ENCODE results near the gene IWS1.
"Not testable (repeated sequence)": the region's sequence is repeated elsewhere in the genome, so short reads cannot be mapped to it uniquely, and the experiment has no call there.

Gene IWS1

DNA sequence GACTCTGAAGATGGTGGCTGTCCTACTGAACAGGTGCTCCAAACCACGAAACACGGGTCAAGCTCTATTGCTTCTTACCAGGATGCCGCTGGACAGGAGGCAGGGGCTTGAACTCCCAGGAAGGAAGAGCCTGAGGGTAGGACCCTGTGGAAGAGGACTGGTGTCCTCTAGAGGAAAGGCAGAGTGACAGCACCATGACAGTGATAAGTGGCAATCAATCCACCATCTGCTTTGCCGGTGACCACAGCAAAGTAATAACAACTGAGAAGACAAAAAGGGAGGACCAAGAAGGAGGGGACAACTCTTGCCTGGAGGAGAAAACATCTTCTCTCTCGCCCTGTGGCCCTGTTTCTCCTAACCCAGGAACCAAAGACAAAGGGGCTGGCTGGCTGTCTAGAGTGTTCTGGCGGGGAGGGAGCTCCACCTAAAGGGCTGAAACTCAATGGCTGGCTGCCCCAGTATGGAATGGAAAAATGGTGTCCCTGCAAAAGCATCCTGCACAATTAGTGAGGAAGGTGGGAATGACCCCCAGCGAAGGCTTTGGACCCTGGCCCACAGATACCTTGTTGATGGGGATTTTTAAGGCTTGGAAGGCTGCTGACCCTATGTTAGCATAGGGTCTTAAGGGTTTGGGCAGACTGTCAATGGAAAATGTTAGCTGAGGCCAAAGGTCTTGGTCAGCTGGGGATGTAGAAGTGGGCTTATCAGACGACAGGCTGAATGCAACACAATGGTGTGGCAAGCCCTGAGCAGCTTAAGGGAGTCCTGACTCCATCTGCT is 72.7 kb downstream of the IWS1 start:
- no peak for DNase-seq

DNA sequence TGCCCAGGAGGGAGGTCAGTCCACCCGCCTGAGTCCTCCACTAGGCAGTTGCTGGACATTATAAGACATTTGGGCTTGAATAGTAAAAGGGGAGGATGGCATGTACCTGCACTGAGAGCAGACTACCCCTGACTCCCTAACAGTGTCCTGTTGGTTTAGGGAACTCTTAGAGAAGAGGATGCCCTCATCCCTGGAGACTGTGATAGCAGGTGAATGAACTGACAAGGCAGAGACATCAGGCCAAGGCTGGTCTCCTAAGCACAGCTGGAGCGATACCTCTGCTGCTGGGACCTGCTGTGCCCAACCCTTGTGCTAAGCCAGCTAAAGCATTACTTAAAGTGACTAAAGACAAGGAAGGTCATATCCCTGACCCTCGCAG is 73.3 kb downstream of the IWS1 start:
- no peak for DNase-seq

DNA sequence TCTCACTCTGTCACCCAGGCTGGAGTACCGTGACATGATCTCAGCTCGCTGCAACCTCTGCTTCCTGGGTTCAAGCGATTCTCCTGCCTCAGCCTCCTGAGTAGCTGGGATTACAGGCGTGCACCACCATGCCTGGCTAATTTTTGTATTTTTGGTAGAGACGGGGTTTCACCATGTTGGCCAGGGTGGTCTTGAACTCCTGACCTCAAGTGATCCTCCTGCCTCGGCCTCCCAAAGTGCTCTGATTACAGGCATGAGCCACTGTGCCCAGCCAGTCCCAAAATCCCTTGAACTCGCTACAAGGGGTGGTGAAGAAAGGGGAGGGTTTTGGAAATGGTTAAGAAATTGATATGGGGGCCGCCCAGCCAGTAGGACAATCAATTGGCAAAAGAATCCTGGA is 73.9 kb downstream of the IWS1 start:
- DNase-seq: not testable (repeated sequence)

GRCh38 chr2:127451981-127452380 is 74.3 kb downstream of the IWS1 start:
- DNase-seq: no peak

GRCh38 chr2:127449898-127450297 is 76.4 kb downstream of the IWS1 start:
- no peak for DNase-seq

DNA sequence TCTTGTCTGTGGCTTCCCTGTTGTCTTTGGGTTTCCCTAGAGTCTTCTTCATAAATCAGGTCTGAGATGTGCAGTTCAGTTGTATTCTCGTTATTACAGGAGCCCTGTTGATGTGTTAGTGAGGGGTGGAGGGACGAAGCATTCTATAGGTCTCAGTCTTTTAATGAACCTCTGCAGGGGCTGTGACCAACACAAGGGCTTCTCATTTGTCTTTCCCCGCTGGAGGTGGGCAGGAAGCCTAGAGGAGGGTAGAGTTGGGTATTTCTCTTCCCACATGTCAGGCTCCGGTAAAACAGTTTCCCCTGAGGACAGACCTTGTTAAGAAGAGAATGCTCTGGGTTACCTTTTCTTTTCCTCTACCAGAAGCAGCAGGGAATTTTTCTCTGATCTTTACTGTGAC is 76.9 kb downstream of the IWS1 start:
- DNase-seq: no peak

DNA sequence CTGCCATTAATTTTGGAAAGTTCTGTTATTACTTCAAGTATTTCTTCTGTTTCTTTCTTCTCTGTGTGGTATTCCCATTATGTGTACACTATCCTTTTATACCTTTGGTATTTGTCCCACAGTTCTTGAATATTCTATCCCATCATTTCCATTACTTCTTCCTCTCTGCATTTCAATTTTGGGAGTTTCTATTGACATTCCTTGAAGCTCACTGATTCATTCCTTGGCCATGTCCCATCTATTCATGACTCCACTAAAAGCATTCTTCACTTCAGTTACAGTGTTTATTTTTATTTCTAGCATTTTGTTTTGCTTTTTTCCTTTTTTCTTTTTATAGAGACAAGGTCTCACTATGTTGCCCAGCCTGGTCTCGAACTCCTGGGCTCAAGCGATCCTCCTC is 77.8 kb downstream of the IWS1 start:
- no peak for DNase-seq

GRCh38 chr2:127439343-127439742 is 86.9 kb downstream of the IWS1 start:
- DNase-seq: no peak

DNA sequence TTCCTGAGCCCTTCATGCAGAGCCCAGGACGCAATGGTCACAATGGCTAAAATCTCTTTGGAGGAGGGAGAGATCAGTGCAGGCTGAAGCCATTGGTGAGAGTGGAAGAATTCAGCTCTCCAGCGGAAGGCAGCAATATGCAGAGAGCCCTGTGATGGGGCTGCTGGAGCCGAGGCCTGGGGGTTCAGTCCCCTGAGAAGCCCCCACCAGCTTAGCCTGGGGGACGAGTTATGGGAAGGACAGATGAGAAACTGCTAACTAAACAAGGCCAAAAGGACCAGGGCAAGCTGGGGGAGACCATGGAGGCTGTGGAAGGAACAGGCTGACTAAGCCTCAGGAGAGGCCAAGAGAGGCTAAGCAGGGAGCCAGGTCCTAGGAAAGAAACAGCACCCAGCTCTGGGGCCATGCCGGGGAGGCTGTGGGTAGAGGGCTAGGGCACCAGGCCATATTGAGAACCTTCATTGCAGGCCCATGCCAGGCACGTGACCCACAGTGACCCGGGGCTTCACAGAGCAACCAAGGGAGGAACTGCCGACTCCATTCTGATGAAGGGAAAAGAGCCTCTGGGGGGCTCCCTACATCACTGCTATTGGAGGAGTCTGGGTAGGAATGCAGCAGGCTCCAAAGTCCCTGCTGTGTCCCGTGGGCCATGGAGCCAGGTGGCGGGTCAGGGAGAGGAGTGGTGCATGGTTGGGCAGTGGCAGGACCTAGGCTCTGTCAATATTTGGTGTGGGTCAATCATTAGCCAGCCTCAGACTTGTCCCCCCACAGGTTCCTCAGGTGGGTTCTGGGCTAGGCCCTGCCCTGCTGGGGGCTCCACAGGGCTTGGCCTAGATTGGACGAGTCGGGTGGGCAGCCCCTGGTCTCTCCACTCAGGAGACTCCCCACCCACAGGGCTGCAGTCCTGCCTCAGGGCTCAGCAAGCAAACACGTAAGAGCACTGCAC is 88.2 kb downstream of the IWS1 start:
- DNase-seq: no peak

DNA sequence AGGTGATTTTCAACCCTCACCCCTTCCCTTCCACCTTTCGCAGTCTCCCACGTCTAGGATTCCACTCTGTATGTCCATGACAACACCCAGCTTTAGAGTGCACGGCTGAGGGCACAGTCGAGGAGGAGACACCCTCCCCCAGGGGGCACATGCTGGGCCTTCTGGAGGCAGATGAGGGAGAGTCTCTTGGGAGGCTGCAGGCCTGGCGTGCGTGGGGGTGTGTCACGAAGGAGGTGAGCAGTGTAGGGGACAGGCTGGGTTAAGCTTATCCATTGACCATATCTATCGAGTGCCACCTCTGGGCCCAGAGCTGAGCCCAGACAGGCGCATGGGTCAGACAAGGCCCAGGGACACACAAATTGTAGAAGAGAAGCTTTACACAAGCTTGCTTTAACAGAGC is 89.2 kb downstream of the IWS1 start:
- no peak for DNase-seq

DNA sequence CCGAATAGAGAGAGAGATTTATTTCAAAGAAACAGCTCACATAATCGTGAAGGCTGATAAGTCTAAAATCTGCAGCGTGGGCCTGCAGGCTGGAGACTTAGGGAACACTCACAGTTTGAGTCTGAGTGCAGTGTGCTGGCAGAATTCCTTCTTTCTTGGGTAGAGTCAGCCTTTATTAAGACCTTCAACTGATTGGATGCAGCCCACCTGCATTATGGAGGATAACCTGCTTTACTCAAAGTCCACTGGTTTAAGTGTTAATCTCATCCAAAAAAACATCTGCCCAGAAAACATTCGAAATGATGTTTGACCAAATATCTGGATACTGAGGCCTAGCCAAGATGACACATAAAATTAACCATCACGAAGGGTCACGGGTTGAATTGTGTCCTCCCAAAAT is 91.8 kb downstream of the IWS1 start:
- DNase-seq: no peak

DNA sequence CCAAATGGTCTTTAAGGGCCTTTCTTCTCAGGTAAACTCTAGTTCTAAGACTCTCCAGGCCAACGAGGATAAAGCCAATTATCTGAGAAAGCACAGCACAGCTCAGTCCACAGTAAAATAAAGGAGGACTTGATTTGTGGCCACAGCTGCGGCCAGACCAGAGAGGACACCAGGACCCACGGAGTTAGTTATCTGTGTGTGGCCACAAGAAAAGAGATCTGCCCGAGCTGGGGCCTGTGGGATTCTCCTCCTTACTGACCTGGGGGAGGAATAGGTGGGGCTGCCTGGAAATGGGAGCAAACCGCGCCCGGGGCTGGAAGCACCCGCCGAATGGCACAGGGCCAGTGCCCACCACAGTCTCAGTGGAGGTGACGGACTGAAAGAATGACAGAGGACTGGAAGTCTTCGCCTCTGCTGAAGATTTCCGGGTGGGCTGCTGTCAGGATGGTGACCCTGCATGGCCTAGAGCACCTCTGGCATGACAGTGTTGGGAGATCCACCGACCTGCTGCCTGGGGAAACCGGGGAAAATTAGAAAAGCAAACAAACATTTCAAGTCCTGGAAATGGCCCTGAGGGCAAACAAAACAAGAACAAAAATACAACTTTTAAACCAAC is 94.8 kb downstream of the IWS1 start:
- DNase-seq: no peak
